H9 (cell line): ENCODE results near the gene KLHL22. TPM values are rescaled to one million over a fixed set of nuclear protein-coding genes. Genes with fewer than 3 reads are reported as not detected.

ENCODE experiments used
- DNase-seq: peaks from one replicate; pipeline ENCODE4 v3.0.0-alpha.2; 2017
- H2AFZ ChIP-seq: one replicate; pipeline ENCODE4 v1.6.1; 2013; ENCODE audit warnings: mild to moderate bottlenecking, low read length, control low read depth, moderate library complexity
- H2AK5ac ChIP-seq: 2 replicates; pipeline ENCODE4 v1.6.1; 2013; ENCODE audit warnings: low read length, control low read depth, mixed read lengths; ENCODE audit not compliant: insufficient read length
- H2BK120ac ChIP-seq: one replicate; pipeline ENCODE4 v1.6.1; 2013; ENCODE audit warnings: low read depth, mild to moderate bottlenecking, low read length, control low read depth, inconsistent platforms; ENCODE audit not compliant: poor library complexity, severe bottlenecking
- H2BK12ac ChIP-seq: 2 replicates; pipeline ENCODE4 v1.6.1; 2013; ENCODE audit warnings: low read length, control low read depth, mixed read lengths, low read depth; ENCODE audit not compliant: insufficient read length
- H2BK15ac ChIP-seq: 2 replicates; pipeline ENCODE4 v1.6.1; 2013; ENCODE audit warnings: low read depth, low read length, control low read depth
- H2BK20ac ChIP-seq: one replicate; pipeline ENCODE4 v1.6.1; 2013; ENCODE audit warnings: low read depth, mild to moderate bottlenecking, low read length, control low read depth, inconsistent platforms; ENCODE audit not compliant: poor library complexity, severe bottlenecking
- H2BK5ac ChIP-seq: 2 replicates; pipeline ENCODE4 v1.6.1; 2013; ENCODE audit warnings: low read length, control low read depth, mixed read lengths; ENCODE audit not compliant: insufficient read length
- H3K14ac ChIP-seq: 2 replicates; pipeline ENCODE4 v1.6.1; 2013; ENCODE audit warnings: low read length, control low read depth; ENCODE audit not compliant: insufficient read depth
- H3K18ac ChIP-seq: 2 replicates; pipeline ENCODE4 v1.6.1; 2013; ENCODE audit warnings: low read depth, mild to moderate bottlenecking, mixed read lengths, low read length, control low read depth; ENCODE audit not compliant: insufficient read length
- H3K23ac ChIP-seq: 2 replicates; pipeline ENCODE4 v1.6.1; 2013; ENCODE audit warnings: low read length, control low read depth, mixed read lengths, low read depth; ENCODE audit not compliant: insufficient read length
- H3K23me2 ChIP-seq: 2 replicates; pipeline ENCODE4 v1.6.1; 2013; ENCODE audit warnings: low read depth, mild to moderate bottlenecking, mixed read lengths, low read length, control low read depth; ENCODE audit not compliant: insufficient read length, poor library complexity, severe bottlenecking
- H3K27ac ChIP-seq: 2 replicates; pipeline ENCODE4 v1.5.1; 2013; ENCODE audit warnings: low read length, control low read depth, mixed read lengths, low read depth; ENCODE audit not compliant: insufficient read length
- H3K27me3 ChIP-seq: 2 replicates; pipeline ENCODE4 v1.6.1; 2013; ENCODE audit warnings: low read length, control low read depth, inconsistent platforms; ENCODE audit not compliant: insufficient read depth
- H3K4ac ChIP-seq: 2 replicates; pipeline ENCODE4 v1.6.1; 2013; ENCODE audit warnings: low read depth, mild to moderate bottlenecking, control low read depth, inconsistent platforms, low read length, moderate library complexity
- H3K4me1 ChIP-seq: 2 replicates; pipeline ENCODE4 v1.6.1; 2013; ENCODE audit warnings: low read length, control low read depth, inconsistent platforms; ENCODE audit not compliant: insufficient read depth
- H3K4me2 ChIP-seq: 2 replicates; pipeline ENCODE4 v1.6.1; 2013; ENCODE audit warnings: low read length, control low read depth, mixed read lengths; ENCODE audit not compliant: insufficient read length, insufficient read depth
- H3K56ac ChIP-seq: 2 replicates; pipeline ENCODE4 v1.6.1; 2013; ENCODE audit warnings: low read depth, mild to moderate bottlenecking, mixed read lengths, low read length, control low read depth; ENCODE audit not compliant: insufficient read length
- H3K79me1 ChIP-seq: 2 replicates; pipeline ENCODE4 v1.6.1; 2013; ENCODE audit warnings: low read depth, mild to moderate bottlenecking, moderate library complexity, low read length, control low read depth, inconsistent platforms; ENCODE audit not compliant: insufficient read depth, poor library complexity, severe bottlenecking
- H3K79me2 ChIP-seq: 2 replicates; pipeline ENCODE4 v1.6.1; 2013; ENCODE audit warnings: low read length, control low read depth, inconsistent platforms; ENCODE audit not compliant: insufficient read depth
- H3K9ac ChIP-seq: 2 replicates; pipeline ENCODE4 v1.6.1; 2013; ENCODE audit warnings: low read length, control low read depth, mixed read lengths; ENCODE audit not compliant: insufficient read length; ENCODE audit errors: extremely low read depth
- H3K9me3 ChIP-seq: one replicate; pipeline ENCODE4 v1.6.1; 2013; ENCODE audit warnings: low read depth, low read length, inconsistent platforms; ENCODE audit not compliant: control insufficient read depth
- H3T11ph ChIP-seq: one replicate; pipeline ENCODE4 v1.6.1; 2013; ENCODE audit warnings: mild to moderate bottlenecking, low read length, control low read depth, inconsistent platforms
- H4K20me1 ChIP-seq: one replicate; pipeline ENCODE4 v1.6.1; 2013; ENCODE audit not compliant: control insufficient read depth, insufficient read length, insufficient read depth
- H4K5ac ChIP-seq: 2 replicates; pipeline ENCODE4 v1.6.1; 2013; ENCODE audit warnings: low read depth, mild to moderate bottlenecking, mixed read lengths, low read length, control low read depth; ENCODE audit not compliant: insufficient read length
- H4K8ac ChIP-seq: replicated peaks from 2 replicates; pipeline ENCODE4 v1.6.1; 2013; ENCODE audit warnings: low read length, control low read depth, mixed read lengths, low read depth; ENCODE audit not compliant: insufficient read length
- H4K91ac ChIP-seq: 2 replicates; pipeline ENCODE4 v1.6.1; 2013; ENCODE audit warnings: low read depth, mild to moderate bottlenecking, moderate library complexity, mixed read lengths, low read length, control low read depth; ENCODE audit not compliant: insufficient read length
- H3K27ac Mint-ChIP-seq, 3 experiments: 2 replicates in 2 of 3; 3 replicates in 1 of 3; pipeline ENCODE4 v1.8.0; 2020 to 2021; ENCODE audit warnings: mixed read lengths in 3 of 3, mild to moderate bottlenecking in 1 of 3, moderate library complexity in 1 of 3
- H3K27me3 Mint-ChIP-seq: 2 replicates; pipeline ENCODE4 v1.8.0; 2021; ENCODE audit warnings: low read depth, mild to moderate bottlenecking, moderate library complexity, mixed read lengths
- H3K36me3 Mint-ChIP-seq, 3 experiments: 2 replicates in 2 of 3; 3 replicates in 1 of 3; pipeline ENCODE4 v1.8.0; 2020 to 2021; ENCODE audit warnings: low read depth in 3 of 3, mixed read lengths in 3 of 3; ENCODE audit not compliant: insufficient read depth in 1 of 3
- H3K4me1 Mint-ChIP-seq, 2 experiments: 2 replicates each; pipeline ENCODE4 v1.8.0; 2020; ENCODE audit warnings: mixed read lengths in 2 of 2
- H3K4me3 Mint-ChIP-seq, 2 experiments: 2 replicates in 1 of 2; 3 replicates in 1 of 2; pipeline ENCODE4 v1.8.0; 2020 to 2021; ENCODE audit warnings: mild to moderate bottlenecking in 2 of 2, mixed read lengths in 2 of 2, moderate library complexity in 1 of 2
- H3K9me3 Mint-ChIP-seq, 2 experiments: 2 replicates in 1 of 2; 3 replicates in 1 of 2; pipeline ENCODE4 v1.8.0; 2020; ENCODE audit warnings: mild to moderate bottlenecking in 2 of 2, mixed read lengths in 2 of 2, moderate library complexity in 1 of 2
- CTCF ChIP-seq: fragments of 200-600 bp; sonication (generic); conservative IDR thresholded peaks from 3 replicates; pipeline ENCODE4 v1.8.0; 2021; ENCODE audit warnings: antibody characterized with exemption, mild to moderate bottlenecking
- WGBS: extraction: QIAGEN DNeasy Blood & Tissue Kit; methylation state at CpG from one replicate; pipeline ENCODE4 v1.1.7; 2013; ENCODE audit warnings: missing lambda C conversion rate, low lambda C conversion rate, mixed read lengths; ENCODE audit not compliant: insufficient read length; ENCODE audit errors: extremely low coverage; 5-methylcytosine and 5-hydroxymethylcytosine counted together
- total RNA-seq: library from RNA; stranded (reverse); gene quantifications from 2 replicates; pipeline ENCODE4 v1.2.1, GENCODE V29; 2021

Gene KLHL22
- total RNA-seq, 1 experiment from 2014 or later, result 11.9 TPM

DNA sequence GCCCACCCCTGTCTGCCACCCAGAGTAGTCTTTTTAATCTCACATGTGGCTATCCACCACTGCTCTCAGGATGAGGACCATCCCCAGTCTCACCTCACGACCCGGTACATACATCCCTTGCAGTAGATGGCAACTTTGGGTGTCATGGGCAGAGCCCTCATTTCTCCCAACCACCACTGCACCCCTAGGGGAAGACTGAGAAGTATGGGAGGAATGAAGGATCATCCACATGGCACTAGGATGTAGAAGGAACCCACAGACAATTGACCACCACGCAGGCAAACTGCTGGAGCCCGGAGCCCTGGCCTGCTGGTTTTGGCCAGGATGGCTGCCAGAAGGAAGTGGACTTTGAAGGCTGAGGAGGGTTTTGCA lies 56.1 kb downstream of the KLHL22 start:
- 0 out of 2 replicates have a peak, but pooled peaks cover 2% of the 10 kb centered on the region for H3K4me1 ChIP-seq
- no peak overlapping the region for H3K9ac ChIP-seq
- H4K91ac ChIP-seq, result no peak overlapping the region
- no peaks in the 10 kb centered on the region for H4K20me1 ChIP-seq
- no peaks in the 10 kb centered on the region for H3K79me1 ChIP-seq
- no peak overlapping the region for H2BK12ac ChIP-seq
- no peak overlapping the region for H2AK5ac ChIP-seq
- H3K4me2 ChIP-seq, result no peak overlapping the region
- Mint-ChIP-seq H3K9me3 (no peaks in the 10 kb centered on the region), H3K27me3 (peaks cover 49% of the 10 kb centered on the region), H3K4me3 (peak overlapping the region in 1 of 2 experiments; percentile 10; a peak in 1 of 5 replicates), H3K36me3 (peaks cover 0 to 9% (median 4%) of the 10 kb centered on the region in 3 experiments; a peak in 4 of 7 replicates), H3K4me1 (peaks cover 18 to 22% of the 10 kb centered on the region in 2 experiments), H3K27ac (no peak overlapping the region)
- H2BK5ac ChIP-seq, result no peak overlapping the region
- no peak overlapping the region for H4K5ac ChIP-seq
- H3K9me3 ChIP-seq, result no peaks in the 10 kb centered on the region
- peaks cover 17% of the 10 kb centered on the region for H3K23me2 ChIP-seq
- no peak overlapping the region for H3K27ac ChIP-seq
- no peak overlapping the region for H3K14ac ChIP-seq
- H3K27me3 ChIP-seq, result peaks cover 10% of the 10 kb centered on the region; the same call in 1 of the 2 replicates
- no CpG with 5 or more reads among the region's 4 CpGs for WGBS
- DNase-seq, result no peak
- H3K56ac ChIP-seq, result no peak overlapping the region
- no peak overlapping the region for H3K23ac ChIP-seq
- no peak overlapping the region for H3K18ac ChIP-seq
- TF ChIP-seq CTCF, result no peak
- no peak overlapping the region for H2BK20ac ChIP-seq
- no peak overlapping the region for H3K4ac ChIP-seq
- H2AFZ ChIP-seq, result no peak overlapping the region
- H3K79me2 ChIP-seq, result no peaks in the 10 kb centered on the region
- H2BK120ac ChIP-seq, result no peak overlapping the region
- H4K8ac ChIP-seq, result no peak overlapping the region
- H2BK15ac ChIP-seq, result no peak overlapping the region
- H3T11ph ChIP-seq, result no peak overlapping the region
